ENCODE data around the gene NFAT5. TPM values are rescaled to one million over a fixed set of nuclear protein-coding genes. Genes with fewer than 3 reads are reported as not detected.
"Not testable (repeated sequence)": the region's sequence is repeated elsewhere in the genome, so short reads cannot be mapped to it uniquely, and the experiment has no call there.

Gene NFAT5
- total RNA-seq, 5 donors from 2014 or later (not counting 1 experiment from before 2014, with no cell fraction given): 24.3 to 33.7 (median 27.8) TPM

DNA sequence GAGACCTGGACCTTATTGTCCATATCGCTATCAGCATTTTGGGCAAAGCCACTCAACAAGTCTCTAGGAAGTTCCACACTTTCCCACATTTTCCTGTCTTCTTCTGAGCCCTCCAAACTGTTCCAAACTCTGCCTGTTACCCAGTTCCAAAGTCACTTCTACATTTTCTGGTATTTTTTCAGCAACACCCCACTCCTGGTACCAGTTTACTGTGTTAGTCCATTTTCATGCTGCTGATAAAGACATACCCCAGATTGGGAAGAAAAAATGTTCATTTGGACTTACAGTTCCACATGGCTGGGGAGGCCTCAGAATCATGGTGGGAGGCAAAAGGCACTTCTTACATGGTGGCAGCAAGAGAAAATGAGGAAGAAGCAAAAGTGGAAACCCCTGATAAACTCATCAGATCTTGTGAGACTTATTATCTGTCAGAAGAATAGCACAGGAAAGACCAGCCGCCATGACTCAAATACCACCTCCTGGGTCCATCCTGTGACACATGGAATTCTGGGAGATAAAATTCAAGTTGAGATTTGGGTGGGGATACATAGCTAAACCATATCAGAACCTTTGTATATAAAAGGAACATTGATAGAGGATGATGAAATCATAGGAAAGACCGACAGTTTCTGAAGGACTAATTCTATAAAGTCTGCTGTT lies 71.6 kb downstream of the NFAT5 start:
- CTCF ChIA-PET, H3K27ac Mint-ChIP-seq: not testable (repeated sequence)
- WGBS (ENCODE audit: insufficient coverage): 100% methylated on average over 2 of the region's 3 CpGs

GRCh38 chr16:69643997-69644396 lies 78.2 kb downstream of the NFAT5 start:
- 100% methylated on average over 2 of the region's 3 CpGs for WGBS (ENCODE audit: insufficient coverage)
- POLR2A ChIA-PET; H3K9me3 Mint-ChIP-seq; H3K27me3 Mint-ChIP-seq; H3K36me3 ChIP-seq (ENCODE audit: control insufficient read depth in 2 of 2, extremely low read depth in 1 of 2, insufficient read depth in 1 of 2, low read length in 1 of 2); H3K27ac ChIP-seq (ENCODE audit: low read length); H3K4me1 Mint-ChIP-seq; H3K36me3 Mint-ChIP-seq; H3K27ac Mint-ChIP-seq; ATAC-seq (replicated peaks in 1 of 4); H3K4me3 ChIP-seq (ENCODE audit: control insufficient read depth in 1 of 2, extremely low read depth in 1 of 2, low read length in 1 of 2); CTCF ChIA-PET; H3K4me1 ChIP-seq (ENCODE audit: control insufficient read depth in 1 of 2, extremely low read depth in 1 of 2, insufficient read depth in 2 of 2, low read length in 2 of 2); H3K4me3 Mint-ChIP-seq; H3K9me3 ChIP-seq; DNase-seq; H3K27me3 ChIP-seq (replicated peaks in 1 of 2; ENCODE audit: control insufficient read depth in 2 of 2, extremely low read depth in 1 of 2, insufficient read depth in 2 of 2, low read length in 1 of 2): not testable (repeated sequence)

More for the DNA sequence above, 71.6 kb downstream of the NFAT5 start:
- H3K27me3 Mint-ChIP-seq; H3K27ac ChIP-seq (ENCODE audit: low read length); DNase-seq; H3K4me1 ChIP-seq (ENCODE audit: control insufficient read depth in 1 of 2, extremely low read depth in 1 of 2, insufficient read depth in 2 of 2, low read length in 2 of 2); H3K9me3 ChIP-seq; H3K9me3 Mint-ChIP-seq; POLR2A ChIA-PET; H3K4me3 Mint-ChIP-seq; H3K4me1 Mint-ChIP-seq; ATAC-seq (replicated peaks in 1 of 4); H3K4me3 ChIP-seq (ENCODE audit: control insufficient read depth in 1 of 2, extremely low read depth in 1 of 2, low read length in 1 of 2); H3K27me3 ChIP-seq (replicated peaks in 1 of 2; ENCODE audit: control insufficient read depth in 2 of 2, extremely low read depth in 1 of 2, insufficient read depth in 2 of 2, low read length in 1 of 2): not testable (repeated sequence)
- H3K36me3 Mint-ChIP-seq: peaks cover 40% of the 10 kb centered on the region
- H3K36me3 ChIP-seq (ENCODE audit: control insufficient read depth in 2 of 2, extremely low read depth in 1 of 2, insufficient read depth in 1 of 2, low read length in 1 of 2): peaks cover 6 to 12% of the 10 kb centered on the region in 2 donors

- Histone ChIP-seq H3K4me3 (ENCODE audit: control insufficient read depth in 1 of 2, extremely low read depth in 1 of 2, low read length in 1 of 2) (no peak overlapping the region), H3K27ac (ENCODE audit: low read length) (no peak overlapping the region), H3K9me3 (no peaks in the 10 kb centered on the region), H3K27me3 (replicated peaks in 1 of 2; ENCODE audit: control insufficient read depth in 2 of 2, extremely low read depth in 1 of 2, insufficient read depth in 2 of 2, low read length in 1 of 2) (no peaks in the 10 kb centered on the region), H3K4me1 (ENCODE audit: control insufficient read depth in 1 of 2, extremely low read depth in 1 of 2, insufficient read depth in 2 of 2, low read length in 2 of 2) (no peaks in the 10 kb centered on the region), H3K36me3 (ENCODE audit: control insufficient read depth in 2 of 2, extremely low read depth in 1 of 2, insufficient read depth in 1 of 2, low read length in 1 of 2) (peaks cover 6 to 9% of the 10 kb centered on the region in 2 donors)
- Mint-ChIP-seq H3K9me3 (no peaks in the 10 kb centered on the region), H3K27ac (no peak overlapping the region), H3K27me3 (no peaks in the 10 kb centered on the region), H3K36me3 (peaks cover 11% of the 10 kb centered on the region), H3K4me3 (no peak overlapping the region), H3K4me1 (peaks cover 4 to 7% (median 5%) of the 10 kb centered on the region in 3 donors)
- CTCF ChIA-PET: interaction anchor here in 1 of 2 donors (0.6 kb wide), 1 partner anchor 1427 kb away, joined by 5 read pairs; no protein-coding TSS in a partner anchor
- DNase-seq (no peak), ATAC-seq (replicated peaks in 1 of 4) (no peak)
- WGBS (ENCODE audit: insufficient coverage): no CpG with 5 or more reads among the region's 1 CpG
- POLR2A ChIA-PET: no interaction called here
These were observed 79.0 kb downstream of the NFAT5 start for GRCh38 chr16:69644790-69645189.

- DNase-seq: no peak
- H3K27me3 Mint-ChIP-seq: no peaks in the 10 kb centered on the region
- H3K36me3 Mint-ChIP-seq: peaks cover 16% of the 10 kb centered on the region
- no peak overlapping the region for H3K4me3 Mint-ChIP-seq
- no CpG with 5 or more reads among the region's 5 CpGs for WGBS (ENCODE audit: insufficient coverage)
- H3K27ac ChIP-seq (ENCODE audit: low read length): no peak overlapping the region
- H3K4me3 ChIP-seq (ENCODE audit: control insufficient read depth in 1 of 2, extremely low read depth in 1 of 2, low read length in 1 of 2): no peak overlapping the region
- CTCF ChIA-PET: interaction anchor here in 1 of 2 donors (0.5 kb wide), 1 partner anchor 149 kb away, joined by 3 read pairs; no protein-coding TSS in a partner anchor
- H3K27ac Mint-ChIP-seq: no peak overlapping the region
- no peak for ATAC-seq (replicated peaks in 1 of 4)
- POLR2A ChIA-PET: no interaction called here
- peaks cover 6 to 19% of the 10 kb centered on the region in 2 donors for H3K36me3 ChIP-seq (ENCODE audit: control insufficient read depth in 2 of 2, extremely low read depth in 1 of 2, insufficient read depth in 1 of 2, low read length in 1 of 2)
- H3K4me1 Mint-ChIP-seq: peaks cover 4 to 7% (median 5%) of the 10 kb centered on the region in 3 donors
- H3K27me3 ChIP-seq (replicated peaks in 1 of 2; ENCODE audit: control insufficient read depth in 2 of 2, extremely low read depth in 1 of 2, insufficient read depth in 2 of 2, low read length in 1 of 2): no peaks in the 10 kb centered on the region
- H3K4me1 ChIP-seq (ENCODE audit: control insufficient read depth in 1 of 2, extremely low read depth in 1 of 2, insufficient read depth in 2 of 2, low read length in 2 of 2): no peaks in the 10 kb centered on the region
- no peaks in the 10 kb centered on the region for H3K9me3 Mint-ChIP-seq
- H3K9me3 ChIP-seq: no peaks in the 10 kb centered on the region
These were observed 81.3 kb downstream of the NFAT5 start for GRCh38 chr16:69647020-69647419.

DNA sequence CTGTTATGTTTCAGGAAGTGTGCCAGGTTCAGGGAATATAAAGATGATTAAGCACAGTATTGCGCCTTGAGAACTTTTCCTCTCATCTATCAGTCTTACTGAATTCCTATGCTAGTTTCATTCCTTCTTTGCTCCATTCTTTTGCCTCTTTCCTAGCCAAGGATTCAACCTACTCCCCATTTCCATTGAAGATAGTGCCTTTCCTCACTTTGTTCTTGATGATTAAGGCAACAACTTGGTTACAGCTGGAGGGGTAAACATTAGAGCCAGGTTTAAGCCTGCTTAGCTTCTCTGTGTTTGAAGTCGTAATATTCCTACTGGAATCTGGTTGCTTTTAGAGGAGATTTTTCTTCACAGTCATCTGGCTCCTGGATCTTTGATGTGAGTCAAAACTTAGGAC lies 85.5 kb downstream of the NFAT5 start:
- peaks cover 6 to 42% of the 10 kb centered on the region in 2 donors for H3K36me3 ChIP-seq (ENCODE audit: control insufficient read depth in 2 of 2, extremely low read depth in 1 of 2, insufficient read depth in 1 of 2, low read length in 1 of 2)
- H3K27ac ChIP-seq (ENCODE audit: low read length): no peak overlapping the region
- DNase-seq (no peak), ATAC-seq (replicated peaks in 1 of 4) (no peak)
- POLR2A ChIA-PET: interaction anchor here in 1 of 2 donors (0.6 kb wide), 1 partner anchor 1522 kb away, joined by 3 read pairs; no protein-coding TSS in a partner anchor
- H3K9me3 Mint-ChIP-seq: no peaks in the 10 kb centered on the region
- H3K4me3 Mint-ChIP-seq: no peak overlapping the region
- H3K4me1 ChIP-seq (ENCODE audit: control insufficient read depth in 1 of 2, extremely low read depth in 1 of 2, insufficient read depth in 2 of 2, low read length in 2 of 2): no peaks in the 10 kb centered on the region
- H3K36me3 Mint-ChIP-seq: peaks cover 37% of the 10 kb centered on the region
- WGBS (ENCODE audit: insufficient coverage): 83% methylated on average over 1 of the region's 2 CpGs
- H3K27ac Mint-ChIP-seq: no peak overlapping the region
- CTCF ChIA-PET: interaction anchor here in 1 of 2 donors (0.6 to 0.7 kb wide), 2 partner anchors 10 to 1148 kb away, joined by 3 to 4 read pairs; no protein-coding TSS in a partner anchor
- H3K4me1 Mint-ChIP-seq: no peaks in the 10 kb centered on the region
- H3K4me3 ChIP-seq (ENCODE audit: control insufficient read depth in 1 of 2, extremely low read depth in 1 of 2, low read length in 1 of 2): no peak overlapping the region
- H3K9me3 ChIP-seq: no peaks in the 10 kb centered on the region
- H3K27me3 Mint-ChIP-seq: no peaks in the 10 kb centered on the region
- H3K27me3 ChIP-seq (replicated peaks in 1 of 2; ENCODE audit: control insufficient read depth in 2 of 2, extremely low read depth in 1 of 2, insufficient read depth in 2 of 2, low read length in 1 of 2): no peaks in the 10 kb centered on the region

DNA sequence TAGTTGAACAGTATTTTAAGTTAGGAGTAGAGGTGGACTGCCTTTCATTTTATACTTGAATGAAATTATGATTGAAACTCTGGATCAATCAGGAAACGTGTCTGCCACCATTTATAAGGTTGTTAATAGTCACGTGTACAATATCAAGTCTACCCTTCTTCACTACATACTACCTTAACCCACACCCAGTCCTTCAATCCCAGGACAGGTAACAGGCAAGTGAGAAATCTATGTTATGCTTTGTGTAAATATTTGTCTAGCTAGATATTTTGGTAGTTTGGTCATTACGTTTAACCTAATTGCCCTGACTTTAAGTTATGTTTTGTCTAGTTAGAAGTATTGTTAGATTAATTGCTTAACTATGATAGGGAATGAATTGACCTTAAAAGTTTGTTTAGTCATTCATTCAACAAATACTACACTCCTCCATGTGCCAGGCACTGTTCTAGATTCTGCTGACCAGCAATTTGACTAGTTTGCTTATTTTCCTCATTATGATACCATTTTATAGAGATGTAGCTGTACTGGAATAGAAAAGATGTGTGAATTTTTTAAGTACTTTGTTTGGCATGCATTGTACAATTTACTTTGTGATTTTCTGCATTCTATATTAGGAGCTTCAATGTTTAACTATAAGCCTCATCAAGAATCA lies 88.6 kb downstream of the NFAT5 start:
- ChIA-PET CTCF (no interaction called here), POLR2A (interaction anchor here in 1 of 2 donors (0.7 kb wide), 1 partner anchor 229 kb away, joined by 3 read pairs; no protein-coding TSS in a partner anchor)
- H3K4me3 Mint-ChIP-seq: no peak overlapping the region
- Histone ChIP-seq H3K27me3 (replicated peaks in 1 of 2; ENCODE audit: control insufficient read depth in 2 of 2, extremely low read depth in 1 of 2, insufficient read depth in 2 of 2, low read length in 1 of 2) (no peaks in the 10 kb centered on the region), H3K9me3 (no peaks in the 10 kb centered on the region), H3K36me3 (ENCODE audit: control insufficient read depth in 2 of 2, extremely low read depth in 1 of 2, insufficient read depth in 1 of 2, low read length in 1 of 2) (peaks cover 0 to 49% of the 10 kb centered on the region in 2 donors), H3K4me3 (ENCODE audit: control insufficient read depth in 1 of 2, extremely low read depth in 1 of 2, low read length in 1 of 2) (no peak overlapping the region), H3K27ac (ENCODE audit: low read length) (no peak overlapping the region), H3K4me1 (ENCODE audit: control insufficient read depth in 1 of 2, extremely low read depth in 1 of 2, insufficient read depth in 2 of 2, low read length in 2 of 2) (no peaks in the 10 kb centered on the region)
- H3K27me3 Mint-ChIP-seq: no peaks in the 10 kb centered on the region
- no CpG with 5 or more reads among the region's 3 CpGs for WGBS (ENCODE audit: insufficient coverage)
- no peaks in the 10 kb centered on the region for H3K4me1 Mint-ChIP-seq
- ATAC-seq (replicated peaks in 1 of 4) (no peak), DNase-seq (no peak)
- peaks cover 30% of the 10 kb centered on the region for H3K36me3 Mint-ChIP-seq
- H3K27ac Mint-ChIP-seq: no peak overlapping the region
- H3K9me3 Mint-ChIP-seq: no peaks in the 10 kb centered on the region
